Fibroblast of mammary gland (primary cell): ENCODE results near the gene LCN1.

Experiments used
- DNase-seq: peaks from one replicate; pipeline ENCODE4 v3.0.0-alpha.2; 2010; ENCODE audit warnings: low read depth
- H3K4me3 ChIP-seq: 2 replicates; pipeline ENCODE4 v1.5.1; 2011; ENCODE audit warnings: low read depth, mild to moderate bottlenecking, low read length, moderate library complexity; ENCODE audit not compliant: control insufficient read depth
- TF ChIP-seq, protein P1 (sequence below): conservative IDR thresholded peaks from 2 replicates; pipeline ENCODE4 v1.5.1; 2011; ENCODE audit warnings: low read depth, low read length, inconsistent platforms; ENCODE audit not compliant: control insufficient read depth, insufficient read depth

LCN1 gene

DNA sequence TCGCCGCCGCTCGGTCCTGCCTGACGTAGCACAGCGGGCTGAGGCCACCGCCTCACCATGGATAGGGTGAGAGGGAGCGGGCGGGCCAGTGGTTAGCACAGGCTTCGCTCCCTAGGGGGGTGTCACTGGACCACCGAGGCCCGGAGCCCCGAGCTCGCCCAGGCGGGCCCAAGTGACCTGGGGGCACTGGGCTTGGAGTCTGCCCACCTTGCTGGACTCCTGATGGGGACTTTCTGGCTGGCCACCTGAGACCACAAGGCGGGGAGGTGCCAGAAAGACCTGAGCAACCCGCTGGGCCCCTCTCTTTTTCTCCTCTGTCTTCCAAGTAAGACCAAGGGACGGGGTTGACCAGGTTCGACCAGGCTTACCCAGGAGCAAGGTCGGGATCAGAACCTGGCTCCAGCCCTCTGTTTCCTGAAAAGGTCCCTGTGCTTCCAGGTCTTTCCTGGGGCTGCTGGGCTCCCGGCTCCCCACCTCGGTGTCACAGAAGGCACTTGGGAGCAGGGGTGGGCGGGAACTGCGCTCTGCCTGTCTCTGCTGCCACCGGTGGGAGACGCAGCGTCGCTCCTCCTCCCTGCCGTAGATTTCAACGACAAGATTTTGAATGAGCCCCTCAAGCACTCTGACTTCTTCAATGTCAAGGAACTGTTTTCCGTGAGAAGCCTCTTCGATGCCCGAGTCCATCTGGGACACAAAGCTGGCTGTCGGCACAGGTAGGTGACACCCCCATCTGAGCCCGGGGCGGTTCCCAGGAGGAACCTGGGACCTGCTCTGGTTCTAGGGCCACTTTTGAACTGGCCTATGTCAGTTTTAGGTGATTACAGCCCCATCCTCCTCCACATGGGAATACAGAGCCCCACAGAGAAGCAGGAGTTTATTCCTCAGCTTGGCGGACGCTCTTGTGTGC is 19.7 kb upstream of the LCN1 start:
- peak overlapping the region; percentile 68 for H3K4me3 ChIP-seq
- TF ChIP-seq, protein P1, sequence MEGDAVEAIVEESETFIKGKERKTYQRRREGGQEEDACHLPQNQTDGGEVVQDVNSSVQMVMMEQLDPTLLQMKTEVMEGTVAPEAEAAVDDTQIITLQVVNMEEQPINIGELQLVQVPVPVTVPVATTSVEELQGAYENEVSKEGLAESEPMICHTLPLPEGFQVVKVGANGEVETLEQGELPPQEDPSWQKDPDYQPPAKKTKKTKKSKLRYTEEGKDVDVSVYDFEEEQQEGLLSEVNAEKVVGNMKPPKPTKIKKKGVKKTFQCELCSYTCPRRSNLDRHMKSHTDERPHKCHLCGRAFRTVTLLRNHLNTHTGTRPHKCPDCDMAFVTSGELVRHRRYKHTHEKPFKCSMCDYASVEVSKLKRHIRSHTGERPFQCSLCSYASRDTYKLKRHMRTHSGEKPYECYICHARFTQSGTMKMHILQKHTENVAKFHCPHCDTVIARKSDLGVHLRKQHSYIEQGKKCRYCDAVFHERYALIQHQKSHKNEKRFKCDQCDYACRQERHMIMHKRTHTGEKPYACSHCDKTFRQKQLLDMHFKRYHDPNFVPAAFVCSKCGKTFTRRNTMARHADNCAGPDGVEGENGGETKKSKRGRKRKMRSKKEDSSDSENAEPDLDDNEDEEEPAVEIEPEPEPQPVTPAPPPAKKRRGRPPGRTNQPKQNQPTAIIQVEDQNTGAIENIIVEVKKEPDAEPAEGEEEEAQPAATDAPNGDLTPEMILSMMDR, result no peak
- peak; percentile 58 for DNase-seq

DNA sequence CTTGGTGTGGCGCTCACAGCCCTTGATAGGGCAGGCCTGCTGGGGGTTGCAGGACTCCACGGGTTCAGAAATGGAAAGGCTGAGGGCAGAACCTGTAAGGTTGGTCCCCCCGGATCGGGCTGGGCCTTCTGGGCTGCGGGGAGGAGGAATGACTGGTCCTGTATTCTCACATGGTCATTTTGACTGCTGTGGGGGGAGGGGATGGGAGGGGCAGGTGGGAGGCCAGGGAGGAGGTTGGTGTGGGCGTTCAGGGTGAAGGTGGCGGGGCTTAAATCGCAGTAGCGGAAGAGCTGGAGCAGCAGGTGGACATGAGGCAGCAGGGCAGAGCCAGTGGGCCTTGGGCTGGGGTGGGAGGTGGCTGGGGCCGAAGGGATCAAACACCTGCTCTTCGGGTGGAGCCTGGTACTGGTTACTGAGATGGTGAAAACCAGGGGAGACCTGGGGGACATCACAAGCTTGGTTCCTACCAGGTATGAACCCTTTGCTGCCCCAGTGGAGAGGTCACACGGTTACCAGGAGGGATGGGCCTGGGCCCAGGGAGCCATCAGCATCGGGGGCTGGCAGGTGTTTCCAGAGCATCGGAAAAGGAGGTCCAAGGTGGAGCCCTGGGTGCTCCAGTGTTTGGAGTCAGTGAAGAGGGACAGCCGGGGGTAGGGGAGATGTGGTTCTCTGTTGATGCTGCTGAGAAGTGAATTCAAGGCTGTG is 18.9 kb upstream of the LCN1 start:
- peak overlapping the region; percentile 68 for H3K4me3 ChIP-seq
- no peak for DNase-seq

DNA sequence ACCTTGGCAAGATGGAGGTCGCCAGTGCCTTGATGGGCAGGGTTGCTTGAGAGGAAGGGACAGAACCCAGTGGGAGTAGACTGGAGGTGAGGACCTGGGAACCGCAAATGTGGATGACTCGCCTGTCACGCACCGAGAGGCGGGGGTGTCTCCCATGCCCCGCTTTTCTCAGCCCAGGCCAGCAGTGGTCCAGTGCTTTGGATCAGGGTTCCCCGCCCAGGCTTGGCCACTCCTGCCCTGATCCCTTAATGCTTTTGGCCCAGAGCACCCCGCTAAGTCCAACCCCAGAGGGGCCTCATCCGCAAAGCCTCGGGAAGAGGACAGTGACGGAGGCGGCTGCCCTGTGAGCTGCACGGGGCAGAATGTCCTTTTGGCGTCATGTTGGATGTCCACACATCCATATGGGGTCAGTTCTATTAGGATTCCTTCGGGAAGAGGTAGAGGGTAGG is 18.3 kb upstream of the LCN1 start:
- no peak for DNase-seq
- no peak overlapping the region for H3K4me3 ChIP-seq
- TF ChIP-seq, protein P1, result no peak

More for the DNA sequence above, 18.9 kb upstream of the LCN1 start:
- TF ChIP-seq, protein P1, result no peak

DNA sequence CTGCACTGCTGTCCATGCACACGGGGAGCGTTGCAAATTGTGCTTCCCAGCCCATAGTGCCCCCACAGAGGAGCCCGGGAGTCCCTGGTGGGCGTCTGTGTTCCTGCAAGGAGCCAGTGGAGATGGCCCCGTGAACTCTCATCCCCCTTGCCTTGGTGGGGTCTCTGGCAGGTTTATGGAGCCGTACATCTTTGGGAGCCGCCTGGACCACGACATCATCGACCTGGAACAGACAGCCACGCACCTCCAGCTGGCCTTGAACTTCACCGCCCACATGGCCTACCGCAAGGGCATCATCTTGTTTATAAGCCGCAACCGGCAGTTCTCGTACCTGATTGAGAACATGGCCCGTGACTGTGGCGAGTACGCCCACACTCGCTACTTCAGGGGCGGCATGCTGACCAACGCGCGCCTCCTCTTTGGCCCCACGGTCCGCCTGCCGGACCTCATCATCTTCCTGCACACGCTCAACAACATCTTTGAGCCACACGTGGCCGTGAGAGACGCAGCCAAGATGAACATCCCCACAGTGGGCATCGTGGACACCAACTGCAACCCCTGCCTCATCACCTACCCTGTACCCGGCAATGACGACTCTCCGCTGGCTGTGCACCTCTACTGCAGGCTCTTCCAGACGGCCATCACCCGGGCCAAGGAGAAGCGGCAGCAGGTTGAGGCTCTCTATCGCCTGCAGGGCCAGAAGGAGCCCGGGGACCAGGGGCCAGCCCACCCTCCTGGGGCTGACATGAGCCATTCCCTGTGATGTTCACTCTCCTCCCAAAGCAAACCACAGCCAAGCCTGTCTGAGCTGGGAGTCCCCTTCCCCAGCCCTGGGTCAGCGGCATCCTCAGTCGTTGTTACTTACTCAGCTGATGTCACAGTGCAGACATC is 17.6 kb upstream of the LCN1 start:
- TF ChIP-seq, protein P1, result no peak
- no peak for DNase-seq
- H3K4me3 ChIP-seq, result no peak overlapping the region

DNA sequence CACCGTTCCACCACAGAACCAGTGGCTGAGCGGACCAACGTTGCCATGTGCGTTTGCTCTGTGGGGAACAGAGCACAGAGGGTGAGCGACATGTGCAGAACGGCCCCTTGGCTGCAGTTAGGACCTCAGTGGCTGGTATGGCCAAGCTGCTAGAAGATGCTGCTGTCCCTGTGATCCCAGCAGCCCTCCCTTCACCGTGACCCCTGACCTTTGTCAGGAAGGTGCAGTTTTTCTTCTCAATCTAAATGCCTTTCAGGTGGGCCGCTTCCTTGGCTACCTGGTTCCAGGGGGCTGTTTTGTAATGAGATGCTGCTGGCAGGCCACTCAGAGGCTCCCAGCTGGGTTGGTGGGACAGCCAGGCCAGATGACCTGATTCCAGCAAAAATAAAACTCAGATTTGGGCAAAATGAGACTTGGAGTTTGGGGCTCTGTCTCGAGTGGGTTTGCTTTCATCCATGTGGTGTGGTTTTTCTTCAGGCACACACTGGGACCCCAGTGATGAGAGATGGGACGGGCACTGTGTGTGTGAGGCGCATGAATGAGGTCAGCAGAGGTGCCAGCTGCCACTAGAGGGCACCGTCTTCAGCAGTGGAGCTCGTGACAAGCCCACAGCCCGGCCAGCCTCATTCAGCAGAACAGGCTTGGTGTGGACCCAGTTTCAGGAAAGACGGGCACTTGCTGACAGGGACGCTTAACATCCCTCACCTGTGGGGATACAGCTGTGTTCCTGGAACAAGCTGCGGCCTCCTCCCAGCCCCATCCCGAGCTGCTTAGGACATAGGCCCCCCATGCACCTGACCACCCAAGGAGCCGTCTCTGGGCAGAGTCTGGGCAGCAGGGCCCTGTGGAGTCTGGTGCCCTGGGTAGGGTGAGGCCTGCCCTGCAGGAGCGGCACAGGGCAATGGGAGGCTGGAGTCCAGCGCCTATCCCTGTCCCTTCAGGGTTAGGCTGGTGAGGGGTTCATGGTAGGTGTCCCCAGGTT is 16.7 kb upstream of the LCN1 start:
- TF ChIP-seq, protein P1, result peak; percentile 77
- no peak overlapping the region for H3K4me3 ChIP-seq

More for the DNA sequence above, 16.7 kb upstream of the LCN1 start:
- DNase-seq, result peak; percentile 65
